Endothelial cell (in vitro differentiated cells): ENCODE data around the gene SECISBP2. TPM values are rescaled to one million over a fixed set of nuclear protein-coding genes. Genes with fewer than 3 reads are reported as not detected.

Experiments
- DNase-seq: peaks from one replicate; pipeline ENCODE4 v3.0.0; 2021; ENCODE audit warnings: low spot score
- H3K27ac Mint-ChIP-seq: one replicate; pipeline ENCODE4 v1.8.0; 2021; ENCODE audit warnings: mixed read lengths, inconsistent platforms; ENCODE audit not compliant: unreplicated experiment
- H3K27me3 Mint-ChIP-seq: one replicate; pipeline ENCODE4 v1.8.0; 2021; ENCODE audit warnings: mild to moderate bottlenecking, moderate library complexity, mixed read lengths, inconsistent platforms; ENCODE audit not compliant: unreplicated experiment
- H3K36me3 Mint-ChIP-seq: one replicate; pipeline ENCODE4 v1.8.0; 2021; ENCODE audit warnings: mild to moderate bottlenecking, low read depth, mixed read lengths, inconsistent platforms; ENCODE audit not compliant: unreplicated experiment
- H3K4me1 Mint-ChIP-seq: one replicate; pipeline ENCODE4 v1.8.0; 2021; ENCODE audit warnings: mild to moderate bottlenecking, mixed read lengths, inconsistent platforms; ENCODE audit not compliant: unreplicated experiment
- H3K4me3 Mint-ChIP-seq: one replicate; pipeline ENCODE4 v1.8.0; 2021; ENCODE audit warnings: mild to moderate bottlenecking, mixed read lengths, inconsistent platforms; ENCODE audit not compliant: unreplicated experiment
- H3K9me3 Mint-ChIP-seq: one replicate; pipeline ENCODE4 v1.8.0; 2021; ENCODE audit warnings: mixed read lengths, inconsistent platforms; ENCODE audit not compliant: unreplicated experiment
- CTCF ChIP-seq: fragments of 200-600 bp; sonication (generic); IDR thresholded peaks from one replicate; pipeline ENCODE4 v1.5.0; 2021; ENCODE audit warnings: antibody characterized with exemption; ENCODE audit not compliant: unreplicated experiment
- total RNA-seq: library from RNA; stranded (reverse); fragmentation: NEBNext Ultra II Directional; extraction: Animal tissue kit (Norgen Biotek cat#: 25700); gene quantifications from one replicate; pipeline ENCODE4 v1.2.1, GENCODE V29; 2021; ENCODE audit not compliant: unreplicated experiment

Gene SECISBP2
- total RNA-seq, 1 donor from 2014 or later, result 41.3 TPM

DNA sequence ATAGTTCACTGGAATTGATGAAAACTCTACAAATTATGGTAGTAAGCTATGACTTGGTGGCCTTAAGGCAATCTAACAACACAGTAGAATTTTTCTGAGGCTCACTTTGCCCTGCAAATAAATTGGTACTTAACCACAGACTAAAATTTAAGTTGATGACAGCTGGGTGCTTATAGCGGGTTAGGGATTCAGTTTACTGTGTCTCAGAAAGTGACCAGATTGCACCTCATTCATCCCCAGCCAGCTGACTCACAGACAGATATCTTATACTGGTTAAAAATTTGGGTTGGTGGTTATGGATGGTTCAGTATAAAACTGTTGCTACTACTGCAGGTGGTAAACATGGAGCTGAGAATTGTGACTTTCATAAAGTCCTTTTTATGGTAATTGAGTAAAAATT, 4.5 kb upstream of the SECISBP2 start:
- TF ChIP-seq CTCF, result no peak
- DNase-seq, result no peak
- Mint-ChIP-seq H3K4me1 (peaks cover 20% of the 10 kb centered on the region), H3K4me3 (no peak overlapping the region), H3K27ac (no peak overlapping the region), H3K9me3 (no peaks in the 10 kb centered on the region), H3K36me3 (peaks cover 9% of the 10 kb centered on the region), H3K27me3 (peaks cover 14% of the 10 kb centered on the region)

GRCh38 chr9:89314955-89315354, 3.3 kb upstream of the SECISBP2 start:
- Mint-ChIP-seq H3K27me3 (peaks cover 12% of the 10 kb centered on the region), H3K36me3 (peaks cover 14% of the 10 kb centered on the region), H3K9me3 (no peaks in the 10 kb centered on the region), H3K4me1 (peaks cover 23% of the 10 kb centered on the region), H3K4me3 (no peak overlapping the region), H3K27ac (peak overlapping the region; percentile 59)
- TF ChIP-seq CTCF, result no peak
- no peak for DNase-seq

- Mint-ChIP-seq H3K36me3 (peaks cover 14% of the 10 kb centered on the region), H3K27ac (no peak overlapping the region), H3K4me1 (peaks cover 20% of the 10 kb centered on the region), H3K9me3 (no peaks in the 10 kb centered on the region), H3K4me3 (no peak overlapping the region), H3K27me3 (peaks cover 11% of the 10 kb centered on the region)
- TF ChIP-seq CTCF, result no peak
- DNase-seq, result no peak
Observed at GRCh38 chr9:89315482-89315881, 2.8 kb upstream of the SECISBP2 start.

DNA sequence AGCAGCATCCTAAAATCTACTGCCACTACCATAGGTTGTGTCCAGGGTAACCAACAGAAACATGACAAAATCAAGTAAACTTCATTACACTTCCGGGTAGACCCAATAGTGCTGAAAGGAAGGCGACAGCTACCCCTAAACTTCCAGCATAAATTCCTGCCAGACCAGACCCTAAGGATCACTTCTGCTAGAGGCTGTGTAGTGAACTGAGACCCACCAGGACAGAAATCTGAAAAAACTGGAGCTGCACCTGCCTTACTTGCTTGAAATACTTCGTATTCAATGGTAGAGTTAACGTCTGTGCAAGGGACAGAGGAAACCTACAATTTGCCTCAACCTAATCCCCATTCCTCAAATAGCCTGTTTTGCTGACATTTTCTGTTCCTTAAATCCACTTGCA, 1.0 kb upstream of the SECISBP2 start:
- H3K9me3 Mint-ChIP-seq, result no peaks in the 10 kb centered on the region
- H3K4me3 Mint-ChIP-seq, result peak overlapping the region; percentile 81
- DNase-seq, result no peak
- no peak for TF ChIP-seq CTCF
- H3K27me3 Mint-ChIP-seq, result peaks cover 4% of the 10 kb centered on the region
- peak overlapping the region; percentile 92 for H3K27ac Mint-ChIP-seq
- peaks cover 23% of the 10 kb centered on the region for H3K4me1 Mint-ChIP-seq
- peaks cover 14% of the 10 kb centered on the region for H3K36me3 Mint-ChIP-seq

GRCh38 chr9:89319015-89319905, 960 bp downstream of the SECISBP2 start:
- Mint-ChIP-seq H3K9me3 (no peaks in the 10 kb centered on the region), H3K36me3 (peaks cover 14% of the 10 kb centered on the region), H3K27ac (peak overlapping the region; percentile 93), H3K4me3 (peak overlapping the region; percentile 87), H3K27me3 (peaks cover 4% of the 10 kb centered on the region), H3K4me1 (peaks cover 19% of the 10 kb centered on the region)
- DNase-seq, result no peak
- TF ChIP-seq CTCF, result no peak
